GM04504 (cell line): ENCODE measurements around the gene MUC5AC.
"Not testable (repeated sequence)": the region's sequence is repeated elsewhere in the genome, so short reads cannot be mapped to it uniquely, and the experiment has no call there.

ENCODE experiments used
- DNase-seq: peaks from one replicate; pipeline ENCODE4 v3.0.0-alpha.2; 2012; ENCODE audit warnings: low read depth

MUC5AC gene

DNA sequence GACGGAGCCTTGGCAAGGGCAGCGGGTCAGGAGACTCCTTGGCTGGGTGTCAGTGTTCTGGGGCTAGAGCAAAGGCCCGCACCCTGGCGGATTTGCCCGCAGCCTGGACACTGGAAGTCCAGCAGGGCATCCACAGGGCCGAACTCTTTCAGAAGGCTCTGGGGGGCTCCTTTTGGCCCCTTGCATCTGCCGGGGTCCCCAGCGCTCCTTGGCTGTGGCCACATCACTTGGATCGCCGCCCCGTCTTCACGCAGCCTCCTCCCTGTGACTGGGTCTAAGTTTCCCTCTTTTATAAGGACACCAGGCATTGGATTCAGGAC is 20.0 kb downstream of the MUC5AC start:
- no peak for DNase-seq

DNA sequence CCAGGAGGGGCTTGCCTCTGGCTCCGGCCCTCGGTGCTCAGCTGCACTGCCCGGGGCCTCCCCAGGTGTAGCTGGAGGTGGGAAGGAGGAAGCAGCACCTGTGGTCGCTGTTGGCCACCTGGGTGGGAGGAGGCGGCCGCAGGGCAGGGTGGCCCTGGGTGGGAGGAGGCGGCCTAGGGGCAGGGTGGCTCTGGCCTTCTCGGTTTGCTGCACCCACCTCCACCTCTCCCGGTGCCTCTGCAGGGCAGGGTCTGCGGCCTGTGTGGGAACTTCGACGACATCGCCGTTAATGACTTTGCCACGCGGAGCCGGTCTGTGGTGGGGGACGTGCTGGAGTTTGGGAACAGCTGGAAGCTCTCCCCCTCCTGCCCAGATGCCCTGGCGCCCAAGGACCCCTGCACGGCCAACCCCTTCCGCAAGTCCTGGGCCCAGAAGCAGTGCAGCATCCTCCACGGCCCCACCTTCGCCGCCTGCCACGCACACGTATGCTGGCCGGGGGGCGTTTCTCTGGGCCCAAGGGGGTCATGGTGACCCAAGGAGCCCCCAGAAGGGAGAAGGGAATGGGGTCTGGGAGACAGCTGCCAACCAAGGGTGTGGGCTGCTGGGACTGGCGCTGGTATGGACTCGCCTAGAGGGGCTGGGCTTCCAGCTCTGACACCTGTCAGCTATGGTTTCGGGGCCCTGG is 20.6 kb downstream of the MUC5AC start:
- no peak for DNase-seq

GRCh38 chr11:1178906-1179305 is 21.2 kb downstream of the MUC5AC start:
- no peak for DNase-seq

DNA sequence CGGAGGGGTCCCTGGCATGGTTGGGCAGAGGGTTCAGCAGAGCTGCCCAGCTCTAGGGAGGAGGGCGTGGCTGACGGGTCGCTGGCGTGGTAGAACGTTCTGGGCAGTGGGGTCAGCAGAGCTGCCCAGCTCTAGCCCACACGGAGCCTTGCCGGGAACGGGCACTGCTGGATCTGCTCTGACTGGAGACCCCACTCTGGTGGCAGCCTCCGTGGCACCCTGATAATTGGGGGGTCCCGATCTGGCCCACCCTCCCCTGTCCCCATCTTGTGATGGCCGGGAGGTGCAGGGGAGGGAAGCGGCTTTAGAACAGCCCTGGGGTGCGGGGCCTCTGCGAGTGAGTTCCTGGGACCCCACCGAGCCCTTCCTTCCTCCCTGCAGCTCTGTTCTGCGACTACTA is 21.9 kb downstream of the MUC5AC start:
- no peak for DNase-seq

- DNase-seq: no peak
Observed at GRCh38 chr11:1180171-1180570, 22.4 kb downstream of the MUC5AC start.

GRCh38 chr11:1180947-1181391 is 23.2 kb downstream of the MUC5AC start:
- DNase-seq: no peak

DNA sequence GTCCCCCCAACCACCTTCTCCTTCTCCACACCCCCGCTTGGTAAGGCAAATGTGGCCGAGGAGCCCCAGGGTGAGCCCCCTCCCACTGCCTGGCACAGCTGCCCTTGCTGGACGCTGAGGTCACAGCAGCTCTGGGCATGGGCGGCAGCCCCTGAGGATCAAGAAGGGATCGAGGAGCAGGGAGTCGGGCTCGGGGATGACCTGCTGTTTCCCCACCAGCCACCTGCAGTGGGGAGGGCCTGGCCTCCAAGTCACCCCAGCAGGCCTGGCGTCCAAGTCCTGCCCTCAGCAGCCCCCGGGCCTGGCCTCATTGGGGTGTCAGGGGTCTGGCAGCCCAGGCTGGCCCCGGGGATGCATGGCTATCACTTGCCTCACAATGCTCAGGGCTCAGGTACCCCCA is 23.7 kb downstream of the MUC5AC start:
- no peak for DNase-seq

GRCh38 chr11:1181853-1182535 is 24.2 kb downstream of the MUC5AC start:
- DNase-seq: no peak

- not testable (repeated sequence) for DNase-seq
Observed at GRCh38 chr11:1184139-1184538, 26.4 kb downstream of the MUC5AC start.

GRCh38 chr11:1188451-1189130 is 30.8 kb downstream of the MUC5AC start:
- DNase-seq: not testable (repeated sequence)

DNA sequence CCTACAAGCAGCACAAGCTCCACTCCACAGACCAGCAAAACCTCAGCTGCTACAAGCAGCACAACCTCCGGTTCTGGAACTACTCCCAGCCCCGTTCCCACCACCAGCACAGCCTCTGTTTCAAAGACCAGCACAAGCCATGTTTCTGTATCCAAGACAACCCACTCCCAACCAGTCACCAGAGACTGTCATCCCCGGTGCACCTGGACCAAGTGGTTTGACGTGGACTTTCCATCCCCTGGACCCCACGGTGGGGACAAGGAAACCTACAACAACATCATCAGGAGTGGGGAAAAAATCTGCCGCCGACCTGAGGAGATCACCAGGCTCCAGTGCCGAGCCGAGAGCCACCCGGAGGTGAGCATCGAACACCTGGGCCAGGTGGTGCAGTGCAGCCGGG is 32.1 kb downstream of the MUC5AC start:
- DNase-seq: not testable (repeated sequence)

GRCh38 chr11:1191786-1192470 is 34.2 kb downstream of the MUC5AC start:
- not testable (repeated sequence) for DNase-seq

DNA sequence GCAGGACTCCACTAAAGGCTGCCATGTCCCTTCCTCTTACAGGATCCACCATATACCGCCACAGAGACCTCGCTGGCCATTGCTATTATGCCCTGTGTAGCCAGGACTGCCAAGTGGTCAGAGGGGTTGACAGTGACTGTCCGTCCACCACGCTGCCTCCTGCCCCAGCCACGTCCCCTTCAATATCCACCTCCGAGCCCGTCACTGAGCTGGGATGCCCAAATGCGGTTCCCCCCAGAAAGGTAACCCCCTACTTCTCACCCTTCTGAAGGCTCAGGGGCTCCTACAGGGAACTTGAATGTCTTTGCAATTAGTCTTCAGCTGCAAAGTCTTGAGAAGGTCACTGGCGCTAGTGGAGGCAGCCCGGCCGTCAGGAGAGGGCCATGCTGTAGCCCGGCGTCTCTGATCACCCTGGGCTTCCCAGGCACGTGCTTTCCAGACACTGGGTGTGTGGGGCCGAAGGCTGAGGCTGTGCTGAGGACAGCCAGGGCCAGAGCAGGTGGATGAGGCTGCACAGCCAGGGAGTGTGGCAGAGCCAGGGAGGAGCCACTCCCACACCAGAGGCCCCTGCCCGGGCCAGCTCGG is 35.1 kb downstream of the MUC5AC start:
- no peak for DNase-seq

GRCh38 chr11:1193326-1194230 is 35.8 kb downstream of the MUC5AC start:
- no peak for DNase-seq

GRCh38 chr11:1194231-1194976 is 36.7 kb downstream of the MUC5AC start:
- DNase-seq: no peak

GRCh38 chr11:1194977-1195681 is 37.4 kb downstream of the MUC5AC start:
- DNase-seq: no peak

DNA sequence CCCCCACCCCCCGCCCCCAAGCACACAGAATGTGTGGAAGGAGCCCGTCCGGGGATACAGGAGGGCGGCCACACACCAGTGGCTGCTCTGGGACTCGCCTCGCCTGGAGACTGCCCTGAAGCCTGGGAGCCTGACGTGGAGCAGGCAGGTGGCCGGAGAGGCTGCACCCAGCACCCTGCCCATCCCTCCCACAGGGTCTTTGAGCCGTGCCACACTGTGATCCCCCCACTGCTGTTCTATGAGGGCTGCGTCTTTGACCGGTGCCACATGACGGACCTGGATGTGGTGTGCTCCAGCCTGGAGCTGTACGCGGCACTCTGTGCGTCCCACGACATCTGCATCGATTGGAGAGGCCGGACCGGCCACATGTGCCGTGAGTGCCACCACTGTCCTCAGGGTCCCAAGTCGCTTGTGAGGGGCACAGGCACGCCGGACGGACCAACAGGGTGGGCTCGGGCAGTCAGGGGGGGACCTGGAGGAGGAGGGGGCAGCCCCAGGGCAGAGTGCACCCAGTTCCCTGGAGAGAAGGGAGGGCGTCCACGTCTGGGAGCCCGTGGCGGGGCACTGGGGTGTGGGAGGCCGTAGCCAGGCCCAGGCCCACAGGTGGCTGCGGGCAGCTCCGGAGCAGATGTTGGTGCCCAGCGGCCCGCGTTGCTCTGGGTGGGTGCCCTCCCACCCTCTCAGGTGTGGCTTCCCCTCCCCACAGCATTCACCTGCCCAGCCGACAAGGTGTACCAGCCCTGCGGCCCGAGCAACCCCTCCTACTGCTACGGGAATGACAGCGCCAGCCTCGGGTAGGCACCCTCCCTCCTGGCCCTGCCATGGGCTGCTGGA is 38.1 kb downstream of the MUC5AC start:
- DNase-seq: no peak

DNA sequence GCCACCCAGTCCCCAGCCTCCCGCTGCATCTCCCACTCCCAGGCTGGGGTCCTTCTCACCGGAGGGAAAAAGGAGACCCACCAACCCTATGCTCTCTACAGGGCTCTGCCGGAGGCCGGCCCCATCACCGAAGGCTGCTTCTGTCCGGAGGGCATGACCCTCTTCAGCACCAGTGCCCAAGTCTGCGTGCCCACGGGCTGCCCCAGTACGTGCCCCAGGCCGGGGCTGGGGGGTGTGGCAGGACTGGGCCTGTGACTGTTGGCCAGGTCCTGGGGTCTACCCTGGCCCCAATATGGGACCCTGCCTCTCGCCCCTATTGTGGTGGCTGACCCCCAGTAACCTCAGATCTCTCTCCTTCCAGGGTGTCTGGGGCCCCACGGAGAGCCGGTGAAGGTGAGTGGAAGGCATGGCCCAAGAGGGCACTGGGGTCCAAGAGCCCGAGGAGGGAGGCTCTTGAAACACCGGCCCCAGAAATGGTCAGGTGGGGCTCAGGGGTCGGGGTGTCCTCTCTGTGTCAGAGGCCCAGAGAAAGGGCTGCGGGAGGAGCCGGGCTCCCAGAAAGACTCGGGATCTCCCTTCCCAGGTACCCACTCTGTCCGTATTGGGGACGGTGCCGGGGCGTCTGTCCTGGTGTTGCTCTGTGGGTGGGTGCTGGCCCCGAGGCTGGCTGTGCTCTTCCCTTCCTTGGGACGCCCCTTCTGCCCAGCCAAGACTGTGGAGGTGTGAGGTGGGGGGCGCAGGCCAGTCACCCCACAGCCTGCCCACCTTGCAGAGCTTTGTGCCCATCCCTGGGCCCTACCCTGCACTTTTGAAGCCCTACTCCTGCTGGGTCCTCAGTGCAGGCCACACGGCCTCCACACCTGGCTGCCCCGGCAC is 39.0 kb downstream of the MUC5AC start:
- DNase-seq: no peak
